B cell (primary cell): ENCODE results near the gene CYTIP. TPM values are rescaled to one million over a fixed set of nuclear protein-coding genes. Genes with fewer than 3 reads are reported as not detected.

Experiments
- ATAC-seq: fragments of 200-7000 bp; cut with Tn5 transposase; one replicate; pipeline ENCODE4 v1.10.0; 2021; ENCODE audit warnings: low read depth, mild to moderate bottlenecking, moderate number of reproducible peaks, moderate library complexity
- CTCF ChIA-PET: fragments of 350-600 bp; sonication (Branson Sonifier 250); formaldehyde crosslinking; loops from one replicate; lab custom pipeline; 2021; ENCODE audit warnings: antibody characterized with exemption, inconsistent platforms; lab: Charles Lee
- POLR2A ChIA-PET: fragments of 350-600 bp; sonication (Branson Sonifier 250); formaldehyde crosslinking; loops from one replicate; lab custom pipeline; 2021; ENCODE audit warnings: antibody characterized with exemption; lab: Charles Lee
- DNase-seq: peaks from one replicate; pipeline ENCODE4 v3.0.0; 2013
- H2AFZ ChIP-seq: 2 replicates; pipeline ENCODE4 v1.6.1; 2012; ENCODE audit warnings: mild to moderate bottlenecking, low read depth, low read length; ENCODE audit not compliant: insufficient read depth, poor library complexity, severe bottlenecking
- H3K27ac ChIP-seq, 2 donors: 1 replicate in 1 of 2; 2 replicates in 1 of 2; pipeline ENCODE4 v1.5.1; 2012 to 2013; ENCODE audit warnings: low read length in 2 of 2, mild to moderate bottlenecking in 2 of 2, moderate library complexity in 1 of 2
- H3K27me3 ChIP-seq, 4 experiments: fragments of 200-600 bp in 1 of 4; sonication (generic) in 1 of 4; replicated peaks in 1 of 4; 1 replicate in 2 of 4; 2 replicates in 2 of 4; pipeline versions ENCODE4 v1.6.1 to v1.7.0; 2013 to 2016; ENCODE audit warnings: low read length in 3 of 4, mild to moderate bottlenecking in 2 of 4, mixed read lengths in 1 of 4, moderate library complexity in 1 of 4; ENCODE audit not compliant: insufficient read depth in 4 of 4, control insufficient read depth in 3 of 4; ENCODE audit errors: control extremely low read depth in 1 of 4
- H3K36me3 ChIP-seq, 2 experiments: replicated peaks in 1 of 2; 1 replicate in 1 of 2; 2 replicates in 1 of 2; pipeline versions ENCODE4 v1.6.1 to v1.7.1; 2013; ENCODE audit warnings: low read length in 1 of 2; ENCODE audit not compliant: insufficient read depth in 2 of 2, control insufficient read depth in 1 of 2; ENCODE audit errors: control extremely low read depth in 1 of 2, extremely low read depth in 1 of 2
- H3K4me1 ChIP-seq, 2 donors: fragments of 200-600 bp in 1 of 2; sonication (generic) in 1 of 2; 1 replicate in 1 of 2; 2 replicates in 1 of 2; pipeline versions ENCODE4 v1.5.1 to v1.6.1; 2013 to 2017; ENCODE audit warnings: low read length in 2 of 2; ENCODE audit not compliant: control insufficient read depth in 2 of 2, insufficient read depth in 2 of 2
- H3K4me2 ChIP-seq: replicated peaks from 2 replicates; pipeline ENCODE3; 2012; ENCODE audit warnings: mild to moderate bottlenecking, low read depth, low read length; ENCODE audit not compliant: poor library complexity, severe bottlenecking
- H3K4me3 ChIP-seq, 5 experiments: fragments of 200-600 bp in 1 of 5; sonication (generic) in 1 of 5; 1 replicate in 3 of 5; 2 replicates in 2 of 5; pipeline versions ENCODE4 v1.5.1 to v1.7.0; 2011 to 2016; ENCODE audit warnings: low read length in 4 of 5, mild to moderate bottlenecking in 4 of 5, low read depth in 2 of 5, control low read depth in 1 of 5, moderate library complexity in 1 of 5; ENCODE audit not compliant: insufficient read depth in 1 of 5; ENCODE audit errors: control extremely low read depth in 1 of 5, extremely low read depth in 1 of 5
- H3K79me2 ChIP-seq: fragments of 200-600 bp; sonication (generic); one replicate; pipeline ENCODE4 v1.6.0; 2016; ENCODE audit warnings: low read length; ENCODE audit not compliant: control insufficient read depth, insufficient read depth
- H3K9ac ChIP-seq: fragments of 200-600 bp; sonication (generic); 2 replicates; pipeline ENCODE4 v1.6.1; 2017; ENCODE audit warnings: mild to moderate bottlenecking, low read length, moderate library complexity
- H3K9me3 ChIP-seq, 3 donors: one replicate each; pipeline versions ENCODE4 v1.6.1 to v1.7.1; 2013; ENCODE audit warnings: low read length in 2 of 3; ENCODE audit not compliant: control insufficient read depth in 2 of 3, insufficient read depth in 1 of 3; ENCODE audit errors: control extremely low read depth in 1 of 3
- H4K20me1 ChIP-seq: 2 replicates; pipeline ENCODE4 v1.6.0; 2012; ENCODE audit warnings: mild to moderate bottlenecking, low read length; ENCODE audit not compliant: insufficient read depth, control insufficient read depth, poor library complexity, severe bottlenecking
- H3K27ac Mint-ChIP-seq: one replicate; pipeline ENCODE4 v1.8.0; 2021; ENCODE audit warnings: mixed read lengths
- H3K27me3 Mint-ChIP-seq: one replicate; pipeline ENCODE4 v1.8.0; 2021; ENCODE audit warnings: mixed read lengths
- H3K4me1 Mint-ChIP-seq: one replicate; pipeline ENCODE4 v1.8.0; 2021; ENCODE audit warnings: mixed read lengths
- H3K4me3 Mint-ChIP-seq: one replicate; pipeline ENCODE4 v1.8.0; 2021; ENCODE audit warnings: mixed read lengths
- H3K9me3 Mint-ChIP-seq: one replicate; pipeline ENCODE4 v1.8.0; 2022; ENCODE audit warnings: mixed read lengths; ENCODE audit not compliant: insufficient read depth
- CTCF ChIP-seq: fragments of 200-600 bp; IDR thresholded peaks from one replicate; pipeline ENCODE4 v1.8.0; 2022; ENCODE audit warnings: antibody characterized with exemption, mild to moderate bottlenecking
- EZH2 ChIP-seq: IDR thresholded peaks from 2 replicates; pipeline ENCODE4 v1.6.1; 2012; ENCODE audit warnings: borderline replicate concordance, low read depth, mild to moderate bottlenecking, moderate library complexity, low read length; ENCODE audit not compliant: insufficient read depth, poor library complexity, severe bottlenecking
- WGBS: methylation state at CpG from one replicate; pipeline ENCODE4 v1.1.5; 2013; ENCODE audit warnings: missing lambda C conversion rate; ENCODE audit not compliant: insufficient coverage; 5-methylcytosine and 5-hydroxymethylcytosine counted together
- intact Hi-C: fragments of 100-400 bp; cut with micrococcal nuclease; formaldehyde crosslinking; loops from one replicate; pipeline ENCODE4 v1.10.0; 2022
- polyA plus RNA-seq: library from polyadenylated mRNA; depleted of rRNA; stranded (reverse); fragments of >200 nt; gene quantifications from 2 replicates; pipeline ENCODE4 v1.2.3, GENCODE V29; 2012
- total RNA-seq, 2 donors: library from RNA; stranded (reverse); fragments of 120-200 nt in 1 of 2; gene quantifications; 1 replicate in 1 of 2; 2 replicates in 1 of 2; pipeline versions ENCODE4 v1.2.3 to v1.2.4, GENCODE V29; 2013 to 2022

The CYTIP gene
- total and polyA plus RNA-seq, 2 donors (not counting 1 experiment from before 2014, with no cell fraction given), result 73.0 to 327 TPM

GRCh38 chr2:157386747-157387146, 57.1 kb downstream of the CYTIP start:
- intact Hi-C loops, result no loop called here
- ATAC-seq (no peak), DNase-seq (peak; percentile 10)
- H4K20me1 ChIP-seq, result no peaks in the 10 kb centered on the region
- H3K27ac ChIP-seq, result peak overlapping the region in 1 of 2 donors; percentile 47
- peaks cover 0 to 8% (median 0%) of the 10 kb centered on the region in 3 donors for H3K9me3 ChIP-seq
- H3K27me3 ChIP-seq, result no peaks in the 10 kb centered on the region
- H3K4me1 ChIP-seq, result peaks cover 0 to 9% of the 10 kb centered on the region in 2 donors
- no peak overlapping the region for H3K9ac ChIP-seq
- H3K4me3 Mint-ChIP-seq, result no peak overlapping the region
- H2AFZ ChIP-seq, result no peak overlapping the region
- no peak overlapping the region for H3K4me2 ChIP-seq
- no CpG with 5 or more reads among the region's 1 CpG for WGBS
- H3K36me3 ChIP-seq, result no peaks in the 10 kb centered on the region
- TF ChIP-seq CTCF, result no peak
- TF ChIP-seq EZH2, result no peak
- H3K27ac Mint-ChIP-seq, result peak overlapping the region; percentile 20
- ChIA-PET POLR2A (no interaction called here), CTCF (interaction anchor here (0.9 to 1.5 kb wide), 3 partner anchors 17 to 105 kb away, joined by 4 to 11 read pairs (median 5); partner anchors contain the start of gene ERMN)
- no peaks in the 10 kb centered on the region for H3K27me3 Mint-ChIP-seq
- H3K79me2 ChIP-seq, result no peaks in the 10 kb centered on the region
- H3K4me1 Mint-ChIP-seq, result peaks cover 28% of the 10 kb centered on the region
- peaks cover 12% of the 10 kb centered on the region for H3K9me3 Mint-ChIP-seq
- H3K4me3 ChIP-seq, result no peak overlapping the region

- WGBS, result 100% methylated on average over 1 of the region's 1 CpG
- TF ChIP-seq EZH2, result no peak
- no peak for TF ChIP-seq CTCF
- intact Hi-C loops, result no loop called here
- no peak overlapping the region for H3K4me2 ChIP-seq
- Mint-ChIP-seq H3K27ac (peak overlapping the region; percentile 38), H3K4me3 (no peak overlapping the region), H3K9me3 (peaks cover 12% of the 10 kb centered on the region), H3K27me3 (no peaks in the 10 kb centered on the region), H3K4me1 (peaks cover 31% of the 10 kb centered on the region)
- no peak overlapping the region for H3K4me3 ChIP-seq
- no peak overlapping the region for H3K9ac ChIP-seq
- no peaks in the 10 kb centered on the region for H3K79me2 ChIP-seq
- ChIA-PET POLR2A (no interaction called here), CTCF (interaction anchor here (0.9 to 1.5 kb wide), 3 partner anchors 18 to 106 kb away, joined by 4 to 11 read pairs (median 5); partner anchors contain the start of gene ERMN)
- no peaks in the 10 kb centered on the region for H3K36me3 ChIP-seq
- ATAC-seq (no peak), DNase-seq (no peak)
- H3K27ac ChIP-seq, result peak overlapping the region in 1 of 2 donors; percentile 47
- H4K20me1 ChIP-seq, result no peaks in the 10 kb centered on the region
- no peaks in the 10 kb centered on the region for H3K27me3 ChIP-seq
- H3K4me1 ChIP-seq, result peaks cover 0 to 9% of the 10 kb centered on the region in 2 donors
- H2AFZ ChIP-seq, result no peak overlapping the region
- H3K9me3 ChIP-seq, result peaks cover 0 to 8% (median 0%) of the 10 kb centered on the region in 3 donors
Observed at GRCh38 chr2:157386247-157386646, 57.6 kb downstream of the CYTIP start.
